ENCODE results near the gene GNG11. TPM values are rescaled to one million over a fixed set of nuclear protein-coding genes. Genes with fewer than 3 reads are reported as not detected.
"Not testable (repeated sequence)": the region's sequence is repeated elsewhere in the genome, so short reads cannot be mapped to it uniquely, and the experiment has no call there.

The GNG11 gene
- total and polyA plus RNA-seq, 3 experiments from 2014 or later = not detected

- H3K4me3 ChIP-seq (ENCODE audit: low read length); H3K27ac Mint-ChIP-seq; POLR2A ChIA-PET; H3K9me3 ChIP-seq (ENCODE audit: low read length); H3K27ac ChIP-seq (ENCODE audit: low read depth, low read length); H3K4me3 Mint-ChIP-seq; H3K9me3 Mint-ChIP-seq; H3K27me3 ChIP-seq (ENCODE audit: insufficient read depth, low read length, poor library complexity, severe bottlenecking); CTCF ChIA-PET; H3K4me1 ChIP-seq (ENCODE audit: insufficient read depth, low read length); DNase-seq; H3K36me3 Mint-ChIP-seq; H3K4me1 Mint-ChIP-seq; H3K36me3 ChIP-seq (ENCODE audit: insufficient read depth, low read length): not testable (repeated sequence)
- peaks cover 8 to 19% of the 10 kb centered on the region in 2 donors for H3K27me3 Mint-ChIP-seq
Observed at GRCh38 chr7:93915888-93916287, 5.6 kb upstream of the GNG11 start.

GRCh38 chr7:93916315-93916714 is 5.2 kb upstream of the GNG11 start:
- H3K9me3 ChIP-seq (ENCODE audit: low read length); H3K4me1 ChIP-seq (ENCODE audit: insufficient read depth, low read length); H3K4me3 Mint-ChIP-seq; H3K27ac ChIP-seq (ENCODE audit: low read depth, low read length); H3K27me3 ChIP-seq (ENCODE audit: insufficient read depth, low read length, poor library complexity, severe bottlenecking); H3K4me1 Mint-ChIP-seq; H3K36me3 ChIP-seq (ENCODE audit: insufficient read depth, low read length); H3K36me3 Mint-ChIP-seq; DNase-seq; H3K9me3 Mint-ChIP-seq; CTCF ChIA-PET; POLR2A ChIA-PET; H3K4me3 ChIP-seq (ENCODE audit: low read length): not testable (repeated sequence)
- Mint-ChIP-seq H3K27ac (peak overlapping the region in 1 of 8 donors; percentile 44), H3K27me3 (peaks cover 12 to 24% of the 10 kb centered on the region in 2 donors)

GRCh38 chr7:93920496-93921182 is 896 bp upstream of the GNG11 start:
- Histone ChIP-seq H3K36me3 (ENCODE audit: insufficient read depth, low read length) (no peaks in the 10 kb centered on the region), H3K4me1 (ENCODE audit: insufficient read depth, low read length) (no peaks in the 10 kb centered on the region), H3K27ac (ENCODE audit: low read depth, low read length) (no peak overlapping the region), H3K27me3 (ENCODE audit: insufficient read depth, low read length, poor library complexity, severe bottlenecking) (peaks cover 8% of the 10 kb centered on the region), H3K4me3 (ENCODE audit: low read length) (no peak overlapping the region), H3K9me3 (ENCODE audit: low read length) (no peaks in the 10 kb centered on the region)
- ChIA-PET POLR2A (no interaction called here), CTCF (no interaction called here)
- no peak for DNase-seq
- H3K27me3 Mint-ChIP-seq = peaks cover 23 to 43% of the 10 kb centered on the region in 2 donors
- H3K4me3 Mint-ChIP-seq = no peak overlapping the region
- H3K36me3 Mint-ChIP-seq = no peaks in the 10 kb centered on the region
- no peaks in the 10 kb centered on the region for H3K9me3 Mint-ChIP-seq
- H3K4me1 Mint-ChIP-seq = peaks cover 0 to 6% (median 2%) of the 10 kb centered on the region in 3 donors
- no peak overlapping the region for H3K27ac Mint-ChIP-seq

GRCh38 chr7:93921186-93921585 is 349 bp upstream of the GNG11 start:
- Mint-ChIP-seq H3K4me1 (peaks cover 0 to 6% (median 2%) of the 10 kb centered on the region in 3 donors), H3K9me3 (no peaks in the 10 kb centered on the region), H3K4me3 (peak overlapping the region in 4 of 7 donors; percentile 25 to 68 (median 40)), H3K27me3 (peaks cover 23 to 43% of the 10 kb centered on the region in 2 donors), H3K27ac (no peak overlapping the region), H3K36me3 (no peaks in the 10 kb centered on the region)
- POLR2A ChIA-PET = no interaction called here
- no peak for DNase-seq
- CTCF ChIA-PET = no interaction called here
- H3K27ac ChIP-seq (ENCODE audit: low read depth, low read length) = no peak overlapping the region
- no peaks in the 10 kb centered on the region for H3K4me1 ChIP-seq (ENCODE audit: insufficient read depth, low read length)
- H3K27me3 ChIP-seq (ENCODE audit: insufficient read depth, low read length, poor library complexity, severe bottlenecking) = peaks cover 8% of the 10 kb centered on the region
- no peaks in the 10 kb centered on the region for H3K9me3 ChIP-seq (ENCODE audit: low read length)
- no peaks in the 10 kb centered on the region for H3K36me3 ChIP-seq (ENCODE audit: insufficient read depth, low read length)
- no peak overlapping the region for H3K4me3 ChIP-seq (ENCODE audit: low read length)

GRCh38 chr7:93923296-93923695 is 1.8 kb downstream of the GNG11 start:
- Histone ChIP-seq H3K4me1 (ENCODE audit: insufficient read depth, low read length) (no peaks in the 10 kb centered on the region), H3K27me3 (ENCODE audit: insufficient read depth, low read length, poor library complexity, severe bottlenecking) (peaks cover 8% of the 10 kb centered on the region), H3K4me3 (ENCODE audit: low read length) (no peak overlapping the region), H3K27ac (ENCODE audit: low read depth, low read length) (no peak overlapping the region), H3K36me3 (ENCODE audit: insufficient read depth, low read length) (no peaks in the 10 kb centered on the region), H3K9me3 (ENCODE audit: low read length) (no peaks in the 10 kb centered on the region)
- no peak for DNase-seq
- H3K4me1 Mint-ChIP-seq = peaks cover 0 to 6% (median 2%) of the 10 kb centered on the region in 3 donors
- H3K9me3 Mint-ChIP-seq = no peaks in the 10 kb centered on the region
- no peaks in the 10 kb centered on the region for H3K36me3 Mint-ChIP-seq
- ChIA-PET CTCF (no interaction called here), POLR2A (no interaction called here)
- peaks cover 16 to 48% of the 10 kb centered on the region in 2 donors for H3K27me3 Mint-ChIP-seq
- H3K4me3 Mint-ChIP-seq = no peak overlapping the region
- no peak overlapping the region for H3K27ac Mint-ChIP-seq

- H3K4me1 ChIP-seq (ENCODE audit: insufficient read depth, low read length) = no peaks in the 10 kb centered on the region
- H3K9me3 ChIP-seq (ENCODE audit: low read length) = no peaks in the 10 kb centered on the region
- H3K27ac Mint-ChIP-seq = no peak overlapping the region
- H3K4me1 Mint-ChIP-seq = peaks cover 0 to 6% (median 2%) of the 10 kb centered on the region in 3 donors
- no peak overlapping the region for H3K4me3 Mint-ChIP-seq
- no peaks in the 10 kb centered on the region for H3K36me3 ChIP-seq (ENCODE audit: insufficient read depth, low read length)
- ChIA-PET POLR2A (no interaction called here), CTCF (no interaction called here)
- no peak for DNase-seq
- H3K27me3 Mint-ChIP-seq = peaks cover 16 to 48% of the 10 kb centered on the region in 2 donors
- no peaks in the 10 kb centered on the region for H3K36me3 Mint-ChIP-seq
- peaks cover 8% of the 10 kb centered on the region for H3K27me3 ChIP-seq (ENCODE audit: insufficient read depth, low read length, poor library complexity, severe bottlenecking)
- no peak overlapping the region for H3K27ac ChIP-seq (ENCODE audit: low read depth, low read length)
- H3K4me3 ChIP-seq (ENCODE audit: low read length) = no peak overlapping the region
- no peaks in the 10 kb centered on the region for H3K9me3 Mint-ChIP-seq
Observed at GRCh38 chr7:93923942-93924341, 2.4 kb downstream of the GNG11 start.

- Mint-ChIP-seq H3K36me3 (no peaks in the 10 kb centered on the region), H3K27ac (no peak overlapping the region), H3K4me3 (no peak overlapping the region), H3K9me3 (no peaks in the 10 kb centered on the region), H3K4me1 (peaks cover 0 to 6% (median 2%) of the 10 kb centered on the region in 3 donors), H3K27me3 (peaks cover 10 to 41% of the 10 kb centered on the region in 2 donors)
- Histone ChIP-seq H3K36me3 (ENCODE audit: insufficient read depth, low read length) (no peaks in the 10 kb centered on the region), H3K9me3 (ENCODE audit: low read length) (no peaks in the 10 kb centered on the region), H3K4me1 (ENCODE audit: insufficient read depth, low read length) (no peaks in the 10 kb centered on the region), H3K4me3 (ENCODE audit: low read length) (no peak overlapping the region), H3K27me3 (ENCODE audit: insufficient read depth, low read length, poor library complexity, severe bottlenecking) (peaks cover under 1% of the 10 kb centered on the region), H3K27ac (ENCODE audit: low read depth, low read length) (no peak overlapping the region)
- no peak for DNase-seq
- CTCF ChIA-PET = no interaction called here
- POLR2A ChIA-PET = no interaction called here
Observed at GRCh38 chr7:93926800-93927199, 5.3 kb downstream of the GNG11 start.

GRCh38 chr7:93927585-93927984 is 6.0 kb downstream of the GNG11 start:
- Histone ChIP-seq H3K27ac (ENCODE audit: low read depth, low read length) (no peak overlapping the region), H3K9me3 (ENCODE audit: low read length) (no peaks in the 10 kb centered on the region), H3K4me1 (ENCODE audit: insufficient read depth, low read length) (no peaks in the 10 kb centered on the region), H3K4me3 (ENCODE audit: low read length) (no peak overlapping the region), H3K36me3 (ENCODE audit: insufficient read depth, low read length) (no peaks in the 10 kb centered on the region), H3K27me3 (ENCODE audit: insufficient read depth, low read length, poor library complexity, severe bottlenecking) (no peaks in the 10 kb centered on the region)
- Mint-ChIP-seq H3K4me1 (no peaks in the 10 kb centered on the region), H3K36me3 (no peaks in the 10 kb centered on the region), H3K27me3 (peaks cover 6 to 37% of the 10 kb centered on the region in 2 donors), H3K9me3 (no peaks in the 10 kb centered on the region), H3K27ac (no peak overlapping the region), H3K4me3 (no peak overlapping the region)
- POLR2A ChIA-PET = no interaction called here
- DNase-seq = no peak
- CTCF ChIA-PET = no interaction called here
